ENCODE measurements around the gene GRM7.

DNA sequence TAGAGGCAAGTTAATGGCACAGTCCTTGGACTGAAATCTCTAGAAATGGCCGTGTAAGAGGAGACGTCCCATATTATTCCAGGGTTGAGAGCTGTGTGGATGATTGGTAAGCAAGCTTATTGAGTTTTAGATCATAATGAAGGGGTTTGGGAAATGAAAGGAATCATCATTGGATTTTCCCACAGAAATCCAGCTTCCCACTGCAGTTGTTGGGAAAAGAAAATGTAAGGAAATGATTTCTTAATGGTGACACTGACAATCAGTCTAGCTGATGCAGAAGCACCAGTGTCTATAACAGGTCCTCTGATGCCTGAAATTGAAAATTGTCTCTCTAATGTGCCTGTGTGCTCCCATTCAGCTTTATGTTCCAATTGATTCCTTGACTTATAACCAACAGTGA lies 728.6 kb downstream of the GRM7 start:
- TF ChIP-seq ZNF331 (CRISPR knock-in tag; IDR thresholded peaks at IDR 0.05; ENCODE audit: low read depth) = no peak
- TF ChIP-seq POLR2AphosphoS5 (IDR thresholded peaks at IDR 0.05; ENCODE audit: low read depth) = no peak
- TF ChIP-seq CTCF (conservative IDR thresholded peaks at IDR 0.05; ENCODE audit: low read depth in 2 of 2) = no peak
- no peak for TF ChIP-seq CREB1 (CRISPR knock-in tag; IDR thresholded peaks at IDR 0.05; ENCODE audit: low read depth)
- no peak for TF ChIP-seq EZH2 (IDR thresholded peaks at IDR 0.05; ENCODE audit: low read depth, unreplicated experiment)
- TF ChIP-seq JUNB (IDR thresholded peaks at IDR 0.05; ENCODE audit: unreplicated experiment) = no peak
- no peak for TF ChIP-seq STAT1 (IDR thresholded peaks at IDR 0.05; ENCODE audit: unreplicated experiment)
- TF ChIP-seq EZH2phosphoT487 (IDR thresholded peaks at IDR 0.05; ENCODE audit: unreplicated experiment) = no peak
- TF ChIP-seq, protein P1, sequence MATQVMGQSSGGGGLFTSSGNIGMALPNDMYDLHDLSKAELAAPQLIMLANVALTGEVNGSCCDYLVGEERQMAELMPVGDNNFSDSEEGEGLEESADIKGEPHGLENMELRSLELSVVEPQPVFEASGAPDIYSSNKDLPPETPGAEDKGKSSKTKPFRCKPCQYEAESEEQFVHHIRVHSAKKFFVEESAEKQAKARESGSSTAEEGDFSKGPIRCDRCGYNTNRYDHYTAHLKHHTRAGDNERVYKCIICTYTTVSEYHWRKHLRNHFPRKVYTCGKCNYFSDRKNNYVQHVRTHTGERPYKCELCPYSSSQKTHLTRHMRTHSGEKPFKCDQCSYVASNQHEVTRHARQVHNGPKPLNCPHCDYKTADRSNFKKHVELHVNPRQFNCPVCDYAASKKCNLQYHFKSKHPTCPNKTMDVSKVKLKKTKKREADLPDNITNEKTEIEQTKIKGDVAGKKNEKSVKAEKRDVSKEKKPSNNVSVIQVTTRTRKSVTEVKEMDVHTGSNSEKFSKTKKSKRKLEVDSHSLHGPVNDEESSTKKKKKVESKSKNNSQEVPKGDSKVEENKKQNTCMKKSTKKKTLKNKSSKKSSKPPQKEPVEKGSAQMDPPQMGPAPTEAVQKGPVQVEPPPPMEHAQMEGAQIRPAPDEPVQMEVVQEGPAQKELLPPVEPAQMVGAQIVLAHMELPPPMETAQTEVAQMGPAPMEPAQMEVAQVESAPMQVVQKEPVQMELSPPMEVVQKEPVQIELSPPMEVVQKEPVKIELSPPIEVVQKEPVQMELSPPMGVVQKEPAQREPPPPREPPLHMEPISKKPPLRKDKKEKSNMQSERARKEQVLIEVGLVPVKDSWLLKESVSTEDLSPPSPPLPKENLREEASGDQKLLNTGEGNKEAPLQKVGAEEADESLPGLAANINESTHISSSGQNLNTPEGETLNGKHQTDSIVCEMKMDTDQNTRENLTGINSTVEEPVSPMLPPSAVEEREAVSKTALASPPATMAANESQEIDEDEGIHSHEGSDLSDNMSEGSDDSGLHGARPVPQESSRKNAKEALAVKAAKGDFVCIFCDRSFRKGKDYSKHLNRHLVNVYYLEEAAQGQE (IDR thresholded peaks at IDR 0.05; ENCODE audit: unreplicated experiment) = no peak
- no peak for TF ChIP-seq ZNF114 (CRISPR knock-in tag; IDR thresholded peaks at IDR 0.05)
- TF ChIP-seq ETS1 (IDR thresholded peaks at IDR 0.05) = no peak
- TF ChIP-seq NANOG (IDR thresholded peaks at IDR 0.05; ENCODE audit: borderline replicate concordance) = no peak
- no peak for TF ChIP-seq ZNF462 (CRISPR knock-in tag; IDR thresholded peaks at IDR 0.05)
